ENCODE measurements around the gene GNPDA1. TPM values are rescaled to one million over a fixed set of nuclear protein-coding genes. Genes with fewer than 3 reads are reported as not detected.

The GNPDA1 gene
- total and polyA plus RNA-seq, 10 of the 15 experiments (the other 5 are each of a cell fraction or from before 2014, with no cell fraction given): 1.0 to 11.9 (median 3.9) TPM

DNA sequence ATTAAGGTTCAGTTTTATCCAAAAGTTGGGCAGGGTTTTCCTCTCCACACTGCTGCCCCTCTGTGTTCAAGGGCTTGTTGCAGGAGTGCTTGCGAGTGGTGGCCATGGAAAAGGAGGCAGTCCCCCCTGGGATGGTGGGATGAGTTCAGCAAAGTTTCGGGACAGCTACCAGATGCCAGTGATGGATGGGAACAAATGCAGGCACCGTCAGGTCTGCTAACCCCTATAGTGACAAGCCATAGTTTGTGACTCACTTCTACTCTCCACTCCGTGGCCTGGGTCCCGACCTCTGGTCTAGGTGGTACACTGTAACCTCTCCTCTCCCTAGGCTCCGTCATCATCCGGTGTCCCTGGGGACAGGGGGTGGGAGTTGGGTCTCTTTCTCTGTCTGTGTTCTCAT, 47.8 kb downstream of the GNPDA1 start:
- H3K9me3 ChIP-seq (replicated peaks; ENCODE audit: control insufficient read depth, insufficient read depth, low read length): no peaks in the 10 kb centered on the region
- WGBS (ENCODE audit: insufficient coverage, insufficient replicate concordance, low lambda C conversion rate, missing lambda C conversion rate): 94% methylated on average over 6 of the region's 7 CpGs
- TF ChIP-seq, protein P1, sequence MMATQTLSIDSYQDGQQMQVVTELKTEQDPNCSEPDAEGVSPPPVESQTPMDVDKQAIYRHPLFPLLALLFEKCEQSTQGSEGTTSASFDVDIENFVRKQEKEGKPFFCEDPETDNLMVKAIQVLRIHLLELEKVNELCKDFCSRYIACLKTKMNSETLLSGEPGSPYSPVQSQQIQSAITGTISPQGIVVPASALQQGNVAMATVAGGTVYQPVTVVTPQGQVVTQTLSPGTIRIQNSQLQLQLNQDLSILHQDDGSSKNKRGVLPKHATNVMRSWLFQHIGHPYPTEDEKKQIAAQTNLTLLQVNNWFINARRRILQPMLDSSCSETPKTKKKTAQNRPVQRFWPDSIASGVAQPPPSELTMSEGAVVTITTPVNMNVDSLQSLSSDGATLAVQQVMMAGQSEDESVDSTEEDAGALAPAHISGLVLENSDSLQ (IDR thresholded peaks at IDR 0.05): no peak
- no peak for TF ChIP-seq HDAC6 (IDR thresholded peaks at IDR 0.05; ENCODE audit: unreplicated experiment)
- no peak for TF ChIP-seq RBBP5 (conservative IDR thresholded peaks at IDR 0.05)
- TF ChIP-seq, protein P2, sequence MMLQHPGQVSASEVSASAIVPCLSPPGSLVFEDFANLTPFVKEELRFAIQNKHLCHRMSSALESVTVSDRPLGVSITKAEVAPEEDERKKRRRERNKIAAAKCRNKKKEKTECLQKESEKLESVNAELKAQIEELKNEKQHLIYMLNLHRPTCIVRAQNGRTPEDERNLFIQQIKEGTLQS (IDR thresholded peaks at IDR 0.05; ENCODE audit: borderline replicate concordance, extremely low read depth, low read depth, low read length): no peak
- TF ChIP-seq TCF3 (IDR thresholded peaks at IDR 0.05; ENCODE audit: borderline replicate concordance, insufficient read depth, low read depth, low read length): no peak
- TF ChIP-seq DPF2 (IDR thresholded peaks at IDR 0.05): no peak
- TF ChIP-seq KDM1A (IDR thresholded peaks at IDR 0.05; ENCODE audit: borderline replicate concordance): no peak
- TF ChIP-seq PAX5 (IDR thresholded peaks at IDR 0.05; ENCODE audit: borderline replicate concordance, low read depth, low read length): no peak
- TF ChIP-seq, protein P3, sequence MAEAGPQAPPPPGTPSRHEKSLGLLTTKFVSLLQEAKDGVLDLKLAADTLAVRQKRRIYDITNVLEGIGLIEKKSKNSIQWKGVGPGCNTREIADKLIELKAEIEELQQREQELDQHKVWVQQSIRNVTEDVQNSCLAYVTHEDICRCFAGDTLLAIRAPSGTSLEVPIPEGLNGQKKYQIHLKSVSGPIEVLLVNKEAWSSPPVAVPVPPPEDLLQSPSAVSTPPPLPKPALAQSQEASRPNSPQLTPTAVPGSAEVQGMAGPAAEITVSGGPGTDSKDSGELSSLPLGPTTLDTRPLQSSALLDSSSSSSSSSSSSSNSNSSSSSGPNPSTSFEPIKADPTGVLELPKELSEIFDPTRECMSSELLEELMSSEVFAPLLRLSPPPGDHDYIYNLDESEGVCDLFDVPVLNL (IDR thresholded peaks at IDR 0.05; ENCODE audit: low read depth, low read length): no peak
- TF ChIP-seq ATF7 (IDR thresholded peaks at IDR 0.05; ENCODE audit: low read depth): no peak
- TF ChIP-seq, protein P4, sequence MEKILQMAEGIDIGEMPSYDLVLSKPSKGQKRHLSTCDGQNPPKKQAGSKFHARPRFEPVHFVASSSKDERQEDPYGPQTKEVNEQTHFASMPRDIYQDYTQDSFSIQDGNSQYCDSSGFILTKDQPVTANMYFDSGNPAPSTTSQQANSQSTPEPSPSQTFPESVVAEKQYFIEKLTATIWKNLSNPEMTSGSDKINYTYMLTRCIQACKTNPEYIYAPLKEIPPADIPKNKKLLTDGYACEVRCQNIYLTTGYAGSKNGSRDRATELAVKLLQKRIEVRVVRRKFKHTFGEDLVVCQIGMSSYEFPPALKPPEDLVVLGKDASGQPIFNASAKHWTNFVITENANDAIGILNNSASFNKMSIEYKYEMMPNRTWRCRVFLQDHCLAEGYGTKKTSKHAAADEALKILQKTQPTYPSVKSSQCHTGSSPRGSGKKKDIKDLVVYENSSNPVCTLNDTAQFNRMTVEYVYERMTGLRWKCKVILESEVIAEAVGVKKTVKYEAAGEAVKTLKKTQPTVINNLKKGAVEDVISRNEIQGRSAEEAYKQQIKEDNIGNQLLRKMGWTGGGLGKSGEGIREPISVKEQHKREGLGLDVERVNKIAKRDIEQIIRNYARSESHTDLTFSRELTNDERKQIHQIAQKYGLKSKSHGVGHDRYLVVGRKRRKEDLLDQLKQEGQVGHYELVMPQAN (conservative IDR thresholded peaks at IDR 0.05): no peak
- TF ChIP-seq CHD4 (IDR thresholded peaks at IDR 0.05): no peak
- TF ChIP-seq IKZF2 (IDR thresholded peaks at IDR 0.05): no peak
- no peak for TF ChIP-seq PML (IDR thresholded peaks at IDR 0.05; ENCODE audit: low read length)
- TF ChIP-seq NFYA (IDR thresholded peaks at IDR 0.05; ENCODE audit: borderline replicate concordance, low read depth, low read length): no peak
- TF ChIP-seq MTA3 (IDR thresholded peaks at IDR 0.05; ENCODE audit: borderline replicate concordance, low read length): no peak
- no peak for DNase-seq (ENCODE audit: low read depth, low spot score)
- ATAC-seq: no peak
- ChIA-PET CTCF (interaction anchor here (0.6 to 2.1 kb wide), 3 partner anchors 86 to 299 kb away, joined by 3 to 11 read pairs (median 3); no protein-coding TSS in a partner anchor), RAD21 (ENCODE audit: unreplicated experiment) (interaction anchor here (1.5 kb wide), 1 partner anchor 273 kb away, joined by 3 read pairs; no protein-coding TSS in a partner anchor), POLR2A (interaction anchor here (1.2 kb wide), 1 partner anchor 314 kb away, joined by 3 read pairs; the partner anchor contains the start of gene FCHSD1), SMC1A (ENCODE audit: uncharacterized antibody, unreplicated experiment) (interaction anchor here (0.7 kb wide), 1 partner anchor 1743 kb away, joined by 3 read pairs; no protein-coding TSS in a partner anchor)
- H3K27ac ChIP-seq (ENCODE audit: control insufficient read depth, insufficient read depth): no peak overlapping the region
- no peaks in the 10 kb centered on the region for H3K27me3 ChIP-seq (replicated peaks in 1 of 2; ENCODE audit: control insufficient read depth in 2 of 2, insufficient read depth in 2 of 2, low read length in 1 of 2)
- H3K79me2 ChIP-seq (ENCODE audit: control insufficient read depth, insufficient read depth, low read length): peaks cover 9% of the 10 kb centered on the region
- H2AFZ ChIP-seq (ENCODE audit: control insufficient read depth, low read depth, low read length): no peak overlapping the region
- H3K4me3 ChIP-seq: no peak overlapping the region
- intact Hi-C loops (cut with micrococcal nuclease; ENCODE audit: unreplicated experiment): loop anchor here (10.0 kb wide), 2 partner anchors 300 to 370 kb away; no protein-coding TSS in a partner anchor
- no peak overlapping the region for H3K9ac ChIP-seq (ENCODE audit: control insufficient read depth, insufficient read depth, low read length)
- H4K20me1 ChIP-seq (ENCODE audit: control insufficient read depth, insufficient read depth): no peaks in the 10 kb centered on the region
- BruUV-seq (replicated peaks): no TSS peak
- no peak for FAIRE-seq
- H3K36me3 ChIP-seq (ENCODE audit: control insufficient read depth in 2 of 2, insufficient read depth in 2 of 2, low read length in 1 of 2): no peaks in the 10 kb centered on the region
- no peak overlapping the region for H3K4me2 ChIP-seq (ENCODE audit: control insufficient read depth, insufficient read depth)
- in situ Hi-C loops (cut with MboI): no loop called here
- H3K4me1 ChIP-seq (ENCODE audit: control insufficient read depth, insufficient read depth, low read length): peaks cover 3% of the 10 kb centered on the region

Measured in GM12878 (cell line).